ENCODE data around the gene SLC26A6.

DNA sequence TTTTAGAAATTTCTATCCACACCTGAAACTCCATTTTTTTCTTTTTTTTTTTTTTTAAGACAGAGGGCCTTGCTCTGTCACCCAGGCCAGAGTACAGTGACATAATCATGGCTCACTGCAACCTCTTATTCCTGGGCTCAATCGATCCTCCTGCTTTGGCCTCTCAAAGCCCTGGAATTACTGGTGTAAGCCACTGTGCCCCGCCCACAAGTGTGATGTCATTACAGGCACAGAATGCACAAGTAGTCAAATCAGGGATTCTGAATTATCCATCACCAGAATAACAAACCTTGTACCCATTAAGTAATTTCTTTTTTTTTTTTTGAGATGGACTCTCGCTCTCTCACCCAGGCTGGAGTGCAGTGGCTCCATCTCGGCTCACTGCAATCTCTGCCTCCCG, 27.7 kb downstream of the SLC26A6 start:
- no peak for TF ChIP-seq SMC3 (conservative IDR thresholded peaks at IDR 0.05; ENCODE audit: poor library complexity)
- no peak for TF ChIP-seq CTCF (IDR thresholded peaks at IDR 0.05; ENCODE audit: poor library complexity, severe bottlenecking)
- TF ChIP-seq TAF1 (IDR thresholded peaks at IDR 0.05; ENCODE audit: low read depth) = no peak
- no peak for TF ChIP-seq EZH2 (IDR thresholded peaks at IDR 0.05; ENCODE audit: borderline replicate concordance, insufficient read depth, low read length, poor library complexity, severe bottlenecking)
- TF ChIP-seq RAD21 (conservative IDR thresholded peaks at IDR 0.05) = no peak
- no peak for TF ChIP-seq POLR2AphosphoS5 (IDR thresholded peaks at IDR 0.05)
- no peak for TF ChIP-seq EP300 (conservative IDR thresholded peaks at IDR 0.05; ENCODE audit: poor library complexity, severe bottlenecking)
- no peak for TF ChIP-seq MXI1 (conservative IDR thresholded peaks at IDR 0.05; ENCODE audit: poor library complexity, severe bottlenecking)
- TF ChIP-seq, protein P1, sequence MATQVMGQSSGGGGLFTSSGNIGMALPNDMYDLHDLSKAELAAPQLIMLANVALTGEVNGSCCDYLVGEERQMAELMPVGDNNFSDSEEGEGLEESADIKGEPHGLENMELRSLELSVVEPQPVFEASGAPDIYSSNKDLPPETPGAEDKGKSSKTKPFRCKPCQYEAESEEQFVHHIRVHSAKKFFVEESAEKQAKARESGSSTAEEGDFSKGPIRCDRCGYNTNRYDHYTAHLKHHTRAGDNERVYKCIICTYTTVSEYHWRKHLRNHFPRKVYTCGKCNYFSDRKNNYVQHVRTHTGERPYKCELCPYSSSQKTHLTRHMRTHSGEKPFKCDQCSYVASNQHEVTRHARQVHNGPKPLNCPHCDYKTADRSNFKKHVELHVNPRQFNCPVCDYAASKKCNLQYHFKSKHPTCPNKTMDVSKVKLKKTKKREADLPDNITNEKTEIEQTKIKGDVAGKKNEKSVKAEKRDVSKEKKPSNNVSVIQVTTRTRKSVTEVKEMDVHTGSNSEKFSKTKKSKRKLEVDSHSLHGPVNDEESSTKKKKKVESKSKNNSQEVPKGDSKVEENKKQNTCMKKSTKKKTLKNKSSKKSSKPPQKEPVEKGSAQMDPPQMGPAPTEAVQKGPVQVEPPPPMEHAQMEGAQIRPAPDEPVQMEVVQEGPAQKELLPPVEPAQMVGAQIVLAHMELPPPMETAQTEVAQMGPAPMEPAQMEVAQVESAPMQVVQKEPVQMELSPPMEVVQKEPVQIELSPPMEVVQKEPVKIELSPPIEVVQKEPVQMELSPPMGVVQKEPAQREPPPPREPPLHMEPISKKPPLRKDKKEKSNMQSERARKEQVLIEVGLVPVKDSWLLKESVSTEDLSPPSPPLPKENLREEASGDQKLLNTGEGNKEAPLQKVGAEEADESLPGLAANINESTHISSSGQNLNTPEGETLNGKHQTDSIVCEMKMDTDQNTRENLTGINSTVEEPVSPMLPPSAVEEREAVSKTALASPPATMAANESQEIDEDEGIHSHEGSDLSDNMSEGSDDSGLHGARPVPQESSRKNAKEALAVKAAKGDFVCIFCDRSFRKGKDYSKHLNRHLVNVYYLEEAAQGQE (IDR thresholded peaks at IDR 0.05; ENCODE audit: borderline replicate concordance) = no peak
